ENCODE results near the gene HMG20A.

DNA sequence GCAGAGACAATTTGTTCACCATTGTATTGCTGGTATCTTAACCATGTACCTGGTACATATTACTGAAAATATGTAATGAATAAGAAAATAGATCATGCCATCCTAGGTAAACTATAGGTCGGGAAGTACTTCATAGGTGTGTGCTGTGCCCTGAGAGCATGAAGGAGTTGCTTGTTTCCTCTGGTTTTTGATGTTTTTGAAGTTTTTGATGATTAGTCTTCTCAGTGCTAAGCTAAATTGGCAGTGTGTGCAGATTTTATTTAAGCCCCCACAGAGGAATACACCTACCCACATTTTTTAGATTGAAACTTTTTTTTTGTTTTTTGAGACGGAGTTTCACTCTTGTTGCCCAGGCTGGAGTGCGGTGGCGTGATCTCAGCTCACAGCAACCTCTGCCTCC is 16.6 kb downstream of the HMG20A start:
- TF ChIP-seq, protein P1, sequence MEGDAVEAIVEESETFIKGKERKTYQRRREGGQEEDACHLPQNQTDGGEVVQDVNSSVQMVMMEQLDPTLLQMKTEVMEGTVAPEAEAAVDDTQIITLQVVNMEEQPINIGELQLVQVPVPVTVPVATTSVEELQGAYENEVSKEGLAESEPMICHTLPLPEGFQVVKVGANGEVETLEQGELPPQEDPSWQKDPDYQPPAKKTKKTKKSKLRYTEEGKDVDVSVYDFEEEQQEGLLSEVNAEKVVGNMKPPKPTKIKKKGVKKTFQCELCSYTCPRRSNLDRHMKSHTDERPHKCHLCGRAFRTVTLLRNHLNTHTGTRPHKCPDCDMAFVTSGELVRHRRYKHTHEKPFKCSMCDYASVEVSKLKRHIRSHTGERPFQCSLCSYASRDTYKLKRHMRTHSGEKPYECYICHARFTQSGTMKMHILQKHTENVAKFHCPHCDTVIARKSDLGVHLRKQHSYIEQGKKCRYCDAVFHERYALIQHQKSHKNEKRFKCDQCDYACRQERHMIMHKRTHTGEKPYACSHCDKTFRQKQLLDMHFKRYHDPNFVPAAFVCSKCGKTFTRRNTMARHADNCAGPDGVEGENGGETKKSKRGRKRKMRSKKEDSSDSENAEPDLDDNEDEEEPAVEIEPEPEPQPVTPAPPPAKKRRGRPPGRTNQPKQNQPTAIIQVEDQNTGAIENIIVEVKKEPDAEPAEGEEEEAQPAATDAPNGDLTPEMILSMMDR (IDR thresholded peaks at IDR 0.05): no peak
- no peak for TF ChIP-seq POLR2A (IDR thresholded peaks at IDR 0.05)

All from adrenal gland (tissue), 5 donors.